GM12891 (cell line): Measurements from ENCODE around the gene PSAP.

ENCODE experiments used
- DNase-seq: peaks from one replicate; pipeline ENCODE4 v3.0.0; 2011; ENCODE audit warnings: low spot score; ENCODE audit not compliant: insufficient read length
- FAIRE-seq: peaks from 2 replicates; lab custom pipeline; 2011; peaks lifted over from hg19 to GRCh38; lab: Jason Lieb, UNC
- PAX5 ChIP-seq: IDR thresholded peaks from 2 replicates; pipeline ENCODE4 v1.6.1; 2011; ENCODE audit warnings: low read length, moderate library complexity, mild to moderate bottlenecking; ENCODE audit not compliant: insufficient read depth, severe bottlenecking
- POLR2A ChIP-seq: IDR thresholded peaks from 2 replicates; pipeline ENCODE4 v1.6.1; 2011; ENCODE audit warnings: low read depth, low read length, control low read depth
- POLR2AphosphoS5 ChIP-seq: IDR thresholded peaks from 2 replicates; pipeline ENCODE4 v1.6.1; 2011; ENCODE audit warnings: low read depth, low read length, control low read depth
- POU2F2 ChIP-seq: IDR thresholded peaks from 2 replicates; pipeline ENCODE4 v1.6.1; 2011; ENCODE audit warnings: low read depth, mild to moderate bottlenecking, control low read depth, low read length, moderate library complexity
- SPI1 ChIP-seq: IDR thresholded peaks from 2 replicates; pipeline ENCODE4 v1.6.1; 2011; ENCODE audit warnings: low read depth, low read length, control low read depth
- TAF1 ChIP-seq: IDR thresholded peaks from 2 replicates; pipeline ENCODE4 v1.6.1; 2011; ENCODE audit warnings: low read depth, low read length, control low read depth

The PSAP gene

GRCh38 chr10:71827852-71828251 is 23.2 kb downstream of the PSAP start:
- no peak for DNase-seq
- no peak for TF ChIP-seq POLR2A
- no peak for TF ChIP-seq POU2F2
- no peak for TF ChIP-seq TAF1
- no peak for TF ChIP-seq PAX5
- TF ChIP-seq SPI1, result no peak
- no peak for TF ChIP-seq POLR2AphosphoS5
- FAIRE-seq, result no peak

GRCh38 chr10:71825217-71825616 is 25.8 kb downstream of the PSAP start:
- TF ChIP-seq POLR2A, result no peak
- TF ChIP-seq SPI1, result no peak
- no peak for TF ChIP-seq TAF1
- no peak for TF ChIP-seq POLR2AphosphoS5
- TF ChIP-seq PAX5, result no peak
- TF ChIP-seq POU2F2, result no peak
- no peak for FAIRE-seq
- DNase-seq, result no peak

- TF ChIP-seq SPI1, result no peak
- TF ChIP-seq POLR2AphosphoS5, result no peak
- no peak for TF ChIP-seq TAF1
- no peak for TF ChIP-seq PAX5
- TF ChIP-seq POU2F2, result no peak
- TF ChIP-seq POLR2A, result no peak
- no peak for FAIRE-seq
- no peak for DNase-seq
These were observed 26.7 kb downstream of the PSAP start for GRCh38 chr10:71824333-71824732.

GRCh38 chr10:71823356-71823755 is 27.7 kb downstream of the PSAP start:
- DNase-seq, result no peak
- TF ChIP-seq SPI1, result no peak
- TF ChIP-seq POLR2AphosphoS5, result no peak
- no peak for TF ChIP-seq PAX5
- TF ChIP-seq POU2F2, result no peak
- no peak for TF ChIP-seq TAF1
- no peak for TF ChIP-seq POLR2A
- FAIRE-seq, result no peak

- TF ChIP-seq TAF1, result no peak
- TF ChIP-seq PAX5, result no peak
- no peak for TF ChIP-seq POLR2A
- no peak for TF ChIP-seq POLR2AphosphoS5
- no peak for TF ChIP-seq POU2F2
- TF ChIP-seq SPI1, result no peak
- FAIRE-seq (no peak), DNase-seq (no peak)
These were observed 28.9 kb downstream of the PSAP start for GRCh38 chr10:71821909-71822763.

- FAIRE-seq (no peak), DNase-seq (no peak)
- no peak for TF ChIP-seq POU2F2
- TF ChIP-seq POLR2A, result no peak
- TF ChIP-seq PAX5, result no peak
- TF ChIP-seq SPI1, result no peak
- TF ChIP-seq POLR2AphosphoS5, result no peak
- TF ChIP-seq TAF1, result no peak
These were observed 30.1 kb downstream of the PSAP start for GRCh38 chr10:71820966-71821365.

GRCh38 chr10:71819985-71820384 is 31.1 kb downstream of the PSAP start:
- no peak for TF ChIP-seq PAX5
- TF ChIP-seq POLR2AphosphoS5, result no peak
- no peak for TF ChIP-seq SPI1
- no peak for TF ChIP-seq POU2F2
- TF ChIP-seq TAF1, result no peak
- TF ChIP-seq POLR2A, result no peak
- DNase-seq, result no peak
- no peak for FAIRE-seq

GRCh38 chr10:71819441-71819861 is 31.6 kb downstream of the PSAP start:
- TF ChIP-seq PAX5, result no peak
- DNase-seq (no peak), FAIRE-seq (no peak)

GRCh38 chr10:71818674-71819260 is 32.3 kb downstream of the PSAP start:
- FAIRE-seq, result no peak

More at GRCh38 chr10:71818674-71819260, 32.3 kb downstream of the PSAP start:
- TF ChIP-seq POLR2A, result no peak
- TF ChIP-seq TAF1, result no peak
- no peak for TF ChIP-seq POU2F2
- no peak for TF ChIP-seq SPI1
- TF ChIP-seq PAX5, result no peak
- no peak for TF ChIP-seq POLR2AphosphoS5
- no peak for DNase-seq
